Calu3 (cell line): ENCODE results near the gene MBD2. TPM values are rescaled to one million over a fixed set of nuclear protein-coding genes. Genes with fewer than 3 reads are reported as not detected.

Experiments
- BruUV-seq: library from RNA; stranded (reverse); fragments of 400-500 nt; replicated peaks from 2 replicates; lab custom pipeline; 2021; lab: Mats Ljungman, UMichigan
- CTCF ChIA-PET: fragments of 300-600 bp; sonication (Branson Sonifier 250); formaldehyde crosslinking; loops from one replicate; lab custom pipeline; 2022; ENCODE audit warnings: antibody characterized with exemption; lab: Charles Lee
- DNase-seq: peaks from one replicate; pipeline ENCODE4 v3.0.0; 2022
- H3K27ac Mint-ChIP-seq: one replicate; pipeline ENCODE4 v1.8.0; 2022; ENCODE audit warnings: mixed read lengths; ENCODE audit not compliant: unreplicated experiment
- H3K27me3 Mint-ChIP-seq: one replicate; pipeline ENCODE4 v1.8.0; 2022; ENCODE audit warnings: mixed read lengths; ENCODE audit not compliant: unreplicated experiment
- H3K36me3 Mint-ChIP-seq: one replicate; pipeline ENCODE4 v1.8.0; 2022; ENCODE audit warnings: mild to moderate bottlenecking, moderate library complexity, mixed read lengths; ENCODE audit not compliant: insufficient read depth, unreplicated experiment
- H3K4me1 Mint-ChIP-seq: one replicate; pipeline ENCODE4 v1.8.0; 2022; ENCODE audit warnings: mild to moderate bottlenecking, low read depth, mixed read lengths; ENCODE audit not compliant: unreplicated experiment
- H3K4me3 Mint-ChIP-seq: one replicate; pipeline ENCODE4 v1.8.0; 2022; ENCODE audit warnings: mild to moderate bottlenecking, low read depth, moderate library complexity, mixed read lengths; ENCODE audit not compliant: unreplicated experiment
- H3K9me3 Mint-ChIP-seq: one replicate; pipeline ENCODE4 v1.8.0; 2022; ENCODE audit warnings: low read depth, mixed read lengths; ENCODE audit not compliant: unreplicated experiment
- intact Hi-C: fragments of 100-400 bp; cut with micrococcal nuclease; formaldehyde crosslinking; loops from one replicate; pipeline ENCODE4 v1.10.0; 2022; ENCODE audit not compliant: unreplicated experiment
- total RNA-seq: library from RNA; stranded (reverse); gene quantifications from 2 replicates; pipeline ENCODE4 v1.2.3, GENCODE V29; 2022
- TF ChIP-seq, protein P1 (sequence below): fragments of 200-600 bp; IDR thresholded peaks from one replicate; pipeline ENCODE4 v1.8.0; 2022; ENCODE audit warnings: antibody characterized with exemption; ENCODE audit not compliant: unreplicated experiment

The MBD2 gene
- total RNA-seq, 1 experiment from 2014 or later = 106 TPM

DNA sequence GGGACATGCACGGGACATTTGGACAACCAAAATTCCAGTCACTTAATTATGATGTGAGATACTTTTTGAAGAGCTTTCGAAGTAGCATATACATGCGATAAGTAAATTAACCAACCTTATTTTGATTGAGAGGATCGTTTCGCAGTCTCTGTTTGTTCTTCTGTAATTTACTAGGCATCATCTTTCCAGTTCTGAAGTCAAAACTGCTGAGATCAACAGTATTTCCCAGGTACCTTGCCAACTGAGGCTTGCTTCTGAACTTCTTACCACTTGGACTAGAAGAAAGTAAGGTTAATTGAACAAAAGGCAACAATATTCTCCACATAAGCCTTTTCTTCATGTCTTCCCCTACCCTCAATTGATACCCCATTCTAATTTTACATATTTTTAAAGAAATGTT is 19.6 kb downstream of the MBD2 start:
- intact Hi-C loops = no loop called here
- no peak overlapping the region for H3K27ac Mint-ChIP-seq
- no peak for DNase-seq
- CTCF ChIA-PET = no interaction called here
- TF ChIP-seq, protein P1, sequence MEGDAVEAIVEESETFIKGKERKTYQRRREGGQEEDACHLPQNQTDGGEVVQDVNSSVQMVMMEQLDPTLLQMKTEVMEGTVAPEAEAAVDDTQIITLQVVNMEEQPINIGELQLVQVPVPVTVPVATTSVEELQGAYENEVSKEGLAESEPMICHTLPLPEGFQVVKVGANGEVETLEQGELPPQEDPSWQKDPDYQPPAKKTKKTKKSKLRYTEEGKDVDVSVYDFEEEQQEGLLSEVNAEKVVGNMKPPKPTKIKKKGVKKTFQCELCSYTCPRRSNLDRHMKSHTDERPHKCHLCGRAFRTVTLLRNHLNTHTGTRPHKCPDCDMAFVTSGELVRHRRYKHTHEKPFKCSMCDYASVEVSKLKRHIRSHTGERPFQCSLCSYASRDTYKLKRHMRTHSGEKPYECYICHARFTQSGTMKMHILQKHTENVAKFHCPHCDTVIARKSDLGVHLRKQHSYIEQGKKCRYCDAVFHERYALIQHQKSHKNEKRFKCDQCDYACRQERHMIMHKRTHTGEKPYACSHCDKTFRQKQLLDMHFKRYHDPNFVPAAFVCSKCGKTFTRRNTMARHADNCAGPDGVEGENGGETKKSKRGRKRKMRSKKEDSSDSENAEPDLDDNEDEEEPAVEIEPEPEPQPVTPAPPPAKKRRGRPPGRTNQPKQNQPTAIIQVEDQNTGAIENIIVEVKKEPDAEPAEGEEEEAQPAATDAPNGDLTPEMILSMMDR = no peak
- no TSS peak for BruUV-seq
- no peak overlapping the region for H3K4me3 Mint-ChIP-seq
- H3K36me3 Mint-ChIP-seq = peaks cover 13% of the 10 kb centered on the region
- H3K9me3 Mint-ChIP-seq = no peaks in the 10 kb centered on the region
- H3K27me3 Mint-ChIP-seq = no peaks in the 10 kb centered on the region
- peaks cover 27% of the 10 kb centered on the region for H3K4me1 Mint-ChIP-seq

DNA sequence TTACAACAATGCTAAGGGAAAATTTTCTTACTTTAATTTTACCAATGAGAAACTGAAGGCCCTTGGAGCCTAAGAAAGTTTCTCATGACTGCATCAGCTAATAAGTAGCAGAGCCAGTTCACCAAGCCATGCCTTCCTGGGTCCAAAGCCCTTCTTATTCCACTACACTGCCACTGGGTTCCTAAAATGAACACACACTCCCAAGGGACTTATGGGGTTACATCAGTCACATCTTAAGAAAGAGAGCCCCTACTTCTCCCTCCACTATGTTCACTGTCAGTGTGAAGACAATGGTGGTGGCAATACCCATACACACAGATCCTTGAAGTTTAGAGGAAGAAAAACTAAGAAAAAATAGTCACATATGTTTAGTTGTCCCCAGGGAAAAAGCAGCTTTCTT is 20.6 kb downstream of the MBD2 start:
- BruUV-seq = no TSS peak
- Mint-ChIP-seq H3K27ac (no peak overlapping the region), H3K4me3 (no peak overlapping the region), H3K4me1 (peaks cover 32% of the 10 kb centered on the region), H3K27me3 (no peaks in the 10 kb centered on the region), H3K9me3 (no peaks in the 10 kb centered on the region), H3K36me3 (peaks cover 20% of the 10 kb centered on the region)
- CTCF ChIA-PET = no interaction called here
- no peak for DNase-seq
- TF ChIP-seq, protein P1 = no peak
- intact Hi-C loops = no loop called here

DNA sequence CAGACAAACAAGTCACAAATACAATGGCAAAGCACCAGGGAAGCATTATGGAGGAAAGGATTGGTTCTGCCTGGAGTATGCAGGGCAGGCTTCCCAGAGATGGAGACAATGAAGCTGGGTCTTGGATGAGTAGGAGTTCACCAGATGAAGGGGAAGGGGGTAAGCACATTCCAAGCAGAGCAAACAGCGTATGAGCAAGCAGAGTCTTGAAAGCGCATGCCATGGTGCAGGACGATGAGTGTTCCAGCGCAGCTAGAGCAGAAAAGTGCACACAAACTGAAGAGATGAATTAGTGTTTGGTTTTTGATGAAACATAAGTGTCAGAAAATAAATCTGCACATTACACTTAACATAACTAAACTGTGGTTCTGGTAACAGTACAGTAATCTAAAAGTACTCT is 21.6 kb downstream of the MBD2 start:
- Mint-ChIP-seq H3K27me3 (no peaks in the 10 kb centered on the region), H3K36me3 (peaks cover 20% of the 10 kb centered on the region), H3K4me1 (peaks cover 37% of the 10 kb centered on the region), H3K9me3 (no peaks in the 10 kb centered on the region), H3K4me3 (no peak overlapping the region), H3K27ac (no peak overlapping the region)
- no TSS peak for BruUV-seq
- intact Hi-C loops = no loop called here
- DNase-seq = no peak
- CTCF ChIA-PET = no interaction called here
- TF ChIP-seq, protein P1 = no peak

DNA sequence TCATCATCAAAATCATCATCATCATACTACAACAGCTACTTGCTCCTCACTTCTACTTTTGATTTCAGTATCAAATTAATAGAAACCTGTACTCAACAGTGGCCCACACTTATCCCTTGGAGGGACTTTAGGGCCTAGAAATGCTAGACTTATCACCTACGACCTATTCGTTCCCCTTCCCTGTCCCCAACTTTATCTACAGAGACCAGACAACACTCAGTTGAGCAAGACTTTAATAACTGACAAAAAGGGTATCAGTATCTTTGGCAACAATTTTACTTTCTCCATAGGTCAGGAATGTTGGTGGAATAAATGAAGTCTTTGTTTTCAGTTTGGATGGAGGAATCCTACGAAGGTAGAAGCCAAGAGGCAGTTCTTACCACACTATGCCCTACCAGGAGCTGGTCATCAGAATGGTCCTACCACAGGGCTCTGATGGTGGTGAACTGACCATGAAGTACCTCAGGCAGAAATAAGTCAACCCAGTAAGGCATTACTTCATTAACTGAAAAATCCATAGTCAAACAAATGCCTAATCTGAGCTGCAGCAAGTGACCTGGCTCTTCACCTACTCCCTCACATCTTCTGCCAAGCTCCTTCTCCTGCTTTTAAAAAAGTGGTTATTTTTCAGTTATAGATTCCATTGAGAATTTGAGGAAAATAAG is 26.6 kb downstream of the MBD2 start:
- intact Hi-C loops = no loop called here
- TF ChIP-seq, protein P1 = no peak

More for the DNA sequence above, 26.6 kb downstream of the MBD2 start:
- no peaks in the 10 kb centered on the region for H3K9me3 Mint-ChIP-seq
- H3K4me1 Mint-ChIP-seq = peaks cover 40% of the 10 kb centered on the region
- no peak for DNase-seq
- H3K27me3 Mint-ChIP-seq = no peaks in the 10 kb centered on the region
- CTCF ChIA-PET = interaction anchor here (0.6 to 2.3 kb wide), 2 partner anchors 13 to 25 kb away, joined by 4 to 8 read pairs; no protein-coding TSS in a partner anchor
- H3K4me3 Mint-ChIP-seq = no peak overlapping the region
- peaks cover 15% of the 10 kb centered on the region for H3K36me3 Mint-ChIP-seq
- no peak overlapping the region for H3K27ac Mint-ChIP-seq
- no TSS peak for BruUV-seq
